ENCODE measurements around the gene IER5. TPM values are rescaled to one million over a fixed set of nuclear protein-coding genes. Genes with fewer than 3 reads are reported as not detected.
A peak's percentile ranks its signal among the peaks of the same experiment; 100 is the strongest.
"Not testable (repeated sequence)": the region's sequence is repeated elsewhere in the genome, so short reads cannot be mapped to it uniquely, and the experiment has no call there.

IER5 gene
- total RNA-seq, 1 experiment from 2014 or later, result 47.5 TPM

DNA sequence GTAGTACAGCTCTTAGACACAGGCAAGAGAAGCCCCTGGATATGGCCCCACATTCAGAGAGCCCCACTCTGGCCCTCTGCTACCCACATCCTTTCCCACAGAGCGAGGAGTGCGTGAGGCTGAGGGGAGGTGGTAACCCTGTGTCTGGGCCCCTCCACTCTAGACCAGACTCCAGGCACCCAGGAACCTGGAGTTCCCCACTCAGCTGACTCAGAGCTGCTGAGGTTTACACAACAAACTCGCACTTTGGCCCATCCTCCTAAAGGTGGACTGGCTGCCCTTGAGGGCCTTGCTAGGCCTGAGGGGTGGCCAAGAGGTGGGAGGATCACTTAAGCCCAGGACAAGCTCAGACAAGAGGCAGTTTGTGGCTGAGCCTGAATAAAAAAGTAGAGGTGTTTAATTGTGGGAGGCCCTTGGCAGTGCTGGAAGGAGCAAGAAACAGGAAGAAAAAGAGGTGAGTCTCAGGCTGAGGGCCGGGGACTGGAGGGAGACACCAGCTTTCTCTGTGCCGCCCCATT is 44.0 kb upstream of the IER5 start:
- peak overlapping the region; percentile 88 for H3K27ac Mint-ChIP-seq (ENCODE audit: low read depth, unreplicated experiment)
- H3K4me3 Mint-ChIP-seq (ENCODE audit: unreplicated experiment), result peak overlapping the region; percentile 58
- BruUV-seq (replicated peaks), result no TSS peak
- intact Hi-C loops (cut with micrococcal nuclease), result no loop called here
- ChIA-PET POLR2A (interaction anchor here (0.7 to 13.9 kb wide), 27 partner anchors 10 to 748 kb away, joined by 3 to 309 read pairs (median 5); partner anchors contain the start of genes ACBD6, IER5, MR1 and STX6), CTCF (interaction anchor here (0.6 to 7.8 kb wide), 12 partner anchors 9 to 163 kb away, joined by 3 to 58 read pairs (median 4); partner anchors contain the start of gene MR1)
- H3K27me3 Mint-ChIP-seq (ENCODE audit: insufficient read depth, unreplicated experiment), result no peaks in the 10 kb centered on the region
- H3K36me3 Mint-ChIP-seq (ENCODE audit: insufficient read depth, unreplicated experiment), result peaks cover 30% of the 10 kb centered on the region
- TF ChIP-seq, protein P1, sequence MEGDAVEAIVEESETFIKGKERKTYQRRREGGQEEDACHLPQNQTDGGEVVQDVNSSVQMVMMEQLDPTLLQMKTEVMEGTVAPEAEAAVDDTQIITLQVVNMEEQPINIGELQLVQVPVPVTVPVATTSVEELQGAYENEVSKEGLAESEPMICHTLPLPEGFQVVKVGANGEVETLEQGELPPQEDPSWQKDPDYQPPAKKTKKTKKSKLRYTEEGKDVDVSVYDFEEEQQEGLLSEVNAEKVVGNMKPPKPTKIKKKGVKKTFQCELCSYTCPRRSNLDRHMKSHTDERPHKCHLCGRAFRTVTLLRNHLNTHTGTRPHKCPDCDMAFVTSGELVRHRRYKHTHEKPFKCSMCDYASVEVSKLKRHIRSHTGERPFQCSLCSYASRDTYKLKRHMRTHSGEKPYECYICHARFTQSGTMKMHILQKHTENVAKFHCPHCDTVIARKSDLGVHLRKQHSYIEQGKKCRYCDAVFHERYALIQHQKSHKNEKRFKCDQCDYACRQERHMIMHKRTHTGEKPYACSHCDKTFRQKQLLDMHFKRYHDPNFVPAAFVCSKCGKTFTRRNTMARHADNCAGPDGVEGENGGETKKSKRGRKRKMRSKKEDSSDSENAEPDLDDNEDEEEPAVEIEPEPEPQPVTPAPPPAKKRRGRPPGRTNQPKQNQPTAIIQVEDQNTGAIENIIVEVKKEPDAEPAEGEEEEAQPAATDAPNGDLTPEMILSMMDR (IDR thresholded peaks at IDR 0.05; ENCODE audit: unreplicated experiment), result no peak
- H3K9me3 Mint-ChIP-seq (ENCODE audit: unreplicated experiment), result no peaks in the 10 kb centered on the region
- peaks cover 41% of the 10 kb centered on the region for H3K4me1 Mint-ChIP-seq (ENCODE audit: insufficient read depth, unreplicated experiment)
- peak; percentile 99 for DNase-seq (ENCODE audit: unreplicated experiment)

DNA sequence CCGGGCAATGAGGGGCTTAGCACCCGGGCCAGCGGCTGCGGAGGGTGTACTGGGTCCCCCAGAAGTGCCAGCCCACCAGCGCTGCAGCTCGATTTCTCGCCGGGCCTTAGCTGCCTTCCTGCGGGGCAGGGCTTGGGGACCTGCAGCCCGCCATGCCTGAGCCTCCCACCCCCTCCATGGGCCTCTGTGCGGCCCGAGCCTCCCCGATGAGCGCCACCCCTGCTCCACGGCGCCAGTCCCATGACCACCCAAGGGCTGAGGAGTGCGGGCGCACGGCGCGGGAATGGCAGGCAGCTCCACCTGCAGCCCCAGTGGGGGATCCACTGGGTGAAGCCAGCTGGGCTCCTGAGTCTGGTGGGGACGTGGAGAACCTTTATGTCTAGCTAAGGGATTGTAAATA is 42.6 kb upstream of the IER5 start:
- H3K9me3 Mint-ChIP-seq (ENCODE audit: unreplicated experiment); H3K27ac Mint-ChIP-seq (ENCODE audit: low read depth, unreplicated experiment); BruUV-seq (replicated peaks); intact Hi-C loops (cut with micrococcal nuclease); DNase-seq (ENCODE audit: unreplicated experiment); H3K27me3 Mint-ChIP-seq (ENCODE audit: insufficient read depth, unreplicated experiment): not testable (repeated sequence)
- Mint-ChIP-seq H3K4me1 (ENCODE audit: insufficient read depth, unreplicated experiment) (peaks cover 30% of the 10 kb centered on the region), H3K4me3 (ENCODE audit: unreplicated experiment) (peak overlapping the region; percentile 28), H3K36me3 (ENCODE audit: insufficient read depth, unreplicated experiment) (peaks cover 21% of the 10 kb centered on the region)
- ChIA-PET CTCF (interaction anchor here (0.7 to 7.8 kb wide), 3 partner anchors 60 to 1921 kb away, joined by 4 to 58 read pairs (median 4); no protein-coding TSS in a partner anchor), POLR2A (interaction anchor here (1.9 to 13.9 kb wide), 3 partner anchors 10 to 42 kb away, joined by 8 to 309 read pairs (median 24); partner anchors contain the start of genes IER5 and STX6)

GRCh38 chr1:181049378-181049777 is 39.1 kb upstream of the IER5 start:
- ChIA-PET CTCF (no interaction called here), POLR2A (interaction anchor here (1.1 kb wide), 1 partner anchor 12 kb away, joined by 4 read pairs; no protein-coding TSS in a partner anchor)
- intact Hi-C loops (cut with micrococcal nuclease), result no loop called here
- BruUV-seq (replicated peaks), result no TSS peak
- Mint-ChIP-seq H3K27ac (ENCODE audit: low read depth, unreplicated experiment) (no peak overlapping the region), H3K4me3 (ENCODE audit: unreplicated experiment) (no peak overlapping the region), H3K36me3 (ENCODE audit: insufficient read depth, unreplicated experiment) (peaks cover 29% of the 10 kb centered on the region), H3K4me1 (ENCODE audit: insufficient read depth, unreplicated experiment) (peaks cover 9% of the 10 kb centered on the region), H3K9me3 (ENCODE audit: unreplicated experiment) (no peaks in the 10 kb centered on the region), H3K27me3 (ENCODE audit: insufficient read depth, unreplicated experiment) (no peaks in the 10 kb centered on the region)
- DNase-seq (ENCODE audit: unreplicated experiment), result no peak
- TF ChIP-seq, protein P1 (IDR thresholded peaks at IDR 0.05; ENCODE audit: unreplicated experiment), result no peak

DNA sequence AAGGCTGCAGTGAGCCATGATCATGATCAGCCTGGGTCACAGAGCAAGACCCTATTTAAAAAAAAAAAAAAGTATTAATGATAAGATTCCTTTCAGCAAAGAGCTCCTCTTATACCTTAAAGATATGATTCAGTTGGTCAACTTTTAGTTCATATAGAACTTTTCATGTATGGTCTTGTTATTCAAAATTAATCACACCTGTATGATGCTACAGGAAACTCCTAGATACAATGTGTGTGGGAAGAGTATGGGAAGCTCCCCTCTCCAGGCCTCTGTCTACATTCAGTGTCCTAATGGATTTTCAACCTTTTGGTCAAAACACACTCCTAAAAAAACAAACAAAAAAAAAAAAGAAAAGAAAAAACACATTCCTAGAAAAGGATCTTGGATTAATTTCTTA is 37.6 kb upstream of the IER5 start:
- DNase-seq (ENCODE audit: unreplicated experiment), result no peak
- H3K9me3 Mint-ChIP-seq (ENCODE audit: unreplicated experiment), result no peaks in the 10 kb centered on the region
- H3K36me3 Mint-ChIP-seq (ENCODE audit: insufficient read depth, unreplicated experiment), result peaks cover 31% of the 10 kb centered on the region
- BruUV-seq (replicated peaks), result no TSS peak
- intact Hi-C loops (cut with micrococcal nuclease), result no loop called here
- H3K4me3 Mint-ChIP-seq (ENCODE audit: unreplicated experiment), result no peak overlapping the region
- CTCF ChIA-PET, result interaction anchor here (0.6 to 0.7 kb wide), 3 partner anchors 118 to 153 kb away, joined by 3 to 4 read pairs (median 4); no protein-coding TSS in a partner anchor
- POLR2A ChIA-PET, result interaction anchor here (0.6 to 1.4 kb wide), 5 partner anchors 13 to 490 kb away, joined by 3 to 5 read pairs (median 3); no protein-coding TSS in a partner anchor
- no peaks in the 10 kb centered on the region for H3K4me1 Mint-ChIP-seq (ENCODE audit: insufficient read depth, unreplicated experiment)
- TF ChIP-seq, protein P1 (IDR thresholded peaks at IDR 0.05; ENCODE audit: unreplicated experiment), result no peak
- no peak overlapping the region for H3K27ac Mint-ChIP-seq (ENCODE audit: low read depth, unreplicated experiment)
- no peaks in the 10 kb centered on the region for H3K27me3 Mint-ChIP-seq (ENCODE audit: insufficient read depth, unreplicated experiment)

All from MCF 10A (cell line).